ENCODE measurements around the gene PTPN1.

- TF ChIP-seq CTCF (IDR thresholded peaks at IDR 0.05 in 8 of 11, conservative IDR thresholded peaks at IDR 0.05 in 3 of 11) (no peak), POLR2AphosphoS5 (IDR thresholded peaks at IDR 0.05) (peak; percentile 35 to 81 (median 53))
Measured at GRCh38 chr20:50582591-50583234, 72.5 kb downstream of the PTPN1 start.
